IMR-90 (cell line): Measurements from ENCODE around the gene CCDC97. TPM values are rescaled to one million over a fixed set of nuclear protein-coding genes. Genes with fewer than 3 reads are reported as not detected.

ENCODE experiments used
- CEBPB ChIP-seq: IDR thresholded peaks from 2 replicates; pipeline ENCODE4 v1.6.1; 2012; ENCODE audit warnings: low read depth, low read length, improper control_type of control experiment
- RCOR1 ChIP-seq: IDR thresholded peaks from 2 replicates; pipeline ENCODE4 v1.6.1; 2012; ENCODE audit warnings: mild to moderate bottlenecking, low read length, improper control_type of control experiment; ENCODE audit not compliant: insufficient replicate concordance
- SMC3 ChIP-seq: fragments of 150-350 bp; IDR thresholded peaks from 2 replicates; pipeline ENCODE4 v1.6.1; 2016; ENCODE audit warnings: low read depth, mild to moderate bottlenecking, antibody characterized with exemption, low read length, moderate library complexity
- polyA plus RNA-seq, 3 experiments: library from polyadenylated mRNA; depleted of rRNA; stranded (reverse); fragments of >200 nt; gene quantifications; 2 replicates each; pipeline ENCODE4 v1.2.3, GENCODE V29; 2012; ENCODE audit warnings: low replicate concordance in 1 of 3
- total RNA-seq: library from RNA; depleted of rRNA; stranded (reverse); fragments of >200 nt; gene quantifications from 2 replicates; pipeline ENCODE4 v1.2.3, GENCODE V29; 2012

The CCDC97 gene
- total and polyA plus RNA-seq, 2 of the 4 experiments (the other 2 are of a cell fraction), result 4.1 to 11.0 TPM

- peak; percentile 58 for TF ChIP-seq SMC3
- TF ChIP-seq CEBPB, result no peak
- peak; percentile 54 for TF ChIP-seq RCOR1
Measured at GRCh38 chr19:41353466-41354342, 43.7 kb downstream of the CCDC97 start, which contains the start of gene TGFB1 (continued).
